Measurements from ENCODE around the gene MLH1.

DNA sequence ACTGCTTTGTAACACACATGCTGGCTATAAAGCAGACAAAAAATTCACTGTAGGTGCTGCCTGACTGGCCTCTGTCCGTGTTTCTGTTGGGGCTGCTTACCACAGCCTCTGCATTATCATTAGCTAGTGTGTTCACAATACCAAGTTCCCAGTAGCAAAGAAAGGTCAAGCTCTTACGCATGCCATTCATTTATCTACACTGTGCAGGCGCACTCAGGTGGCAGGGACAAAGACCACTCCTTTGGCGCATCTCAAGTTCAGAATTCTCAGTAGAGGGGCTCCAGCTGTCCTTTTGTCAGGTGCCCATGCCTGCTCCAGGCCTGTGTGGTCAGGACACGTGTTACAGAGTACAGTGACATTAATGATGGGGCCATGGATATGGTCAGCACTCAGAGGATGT, 22.3 kb downstream of the MLH1 start:
- TF ChIP-seq, protein P1, sequence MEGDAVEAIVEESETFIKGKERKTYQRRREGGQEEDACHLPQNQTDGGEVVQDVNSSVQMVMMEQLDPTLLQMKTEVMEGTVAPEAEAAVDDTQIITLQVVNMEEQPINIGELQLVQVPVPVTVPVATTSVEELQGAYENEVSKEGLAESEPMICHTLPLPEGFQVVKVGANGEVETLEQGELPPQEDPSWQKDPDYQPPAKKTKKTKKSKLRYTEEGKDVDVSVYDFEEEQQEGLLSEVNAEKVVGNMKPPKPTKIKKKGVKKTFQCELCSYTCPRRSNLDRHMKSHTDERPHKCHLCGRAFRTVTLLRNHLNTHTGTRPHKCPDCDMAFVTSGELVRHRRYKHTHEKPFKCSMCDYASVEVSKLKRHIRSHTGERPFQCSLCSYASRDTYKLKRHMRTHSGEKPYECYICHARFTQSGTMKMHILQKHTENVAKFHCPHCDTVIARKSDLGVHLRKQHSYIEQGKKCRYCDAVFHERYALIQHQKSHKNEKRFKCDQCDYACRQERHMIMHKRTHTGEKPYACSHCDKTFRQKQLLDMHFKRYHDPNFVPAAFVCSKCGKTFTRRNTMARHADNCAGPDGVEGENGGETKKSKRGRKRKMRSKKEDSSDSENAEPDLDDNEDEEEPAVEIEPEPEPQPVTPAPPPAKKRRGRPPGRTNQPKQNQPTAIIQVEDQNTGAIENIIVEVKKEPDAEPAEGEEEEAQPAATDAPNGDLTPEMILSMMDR (IDR thresholded peaks at IDR 0.05), result no peak
- TF ChIP-seq POLR2A (IDR thresholded peaks at IDR 0.05) (no peak), EP300 (IDR thresholded peaks at IDR 0.05; ENCODE audit: low read depth) (no peak)

Data from transverse colon (tissue), 3 donors.